HG02840 (cell line): ENCODE measurements around the gene MAP7D3.
A peak's percentile ranks its signal among the peaks of the same experiment; 100 is the strongest.
"Not testable (repeated sequence)": the region's sequence is repeated elsewhere in the genome, so short reads cannot be mapped to it uniquely, and the experiment has no call there.

Experiments
- ATAC-seq: cut with Tn5 transposase; IDR thresholded peaks from one replicate; pipeline ENCODE4 v1.9.1; 2021; ENCODE audit warnings: mild to moderate bottlenecking, moderate library complexity, moderate number of reproducible peaks; ENCODE audit not compliant: unreplicated experiment, low FRiP score

MAP7D3 gene

DNA sequence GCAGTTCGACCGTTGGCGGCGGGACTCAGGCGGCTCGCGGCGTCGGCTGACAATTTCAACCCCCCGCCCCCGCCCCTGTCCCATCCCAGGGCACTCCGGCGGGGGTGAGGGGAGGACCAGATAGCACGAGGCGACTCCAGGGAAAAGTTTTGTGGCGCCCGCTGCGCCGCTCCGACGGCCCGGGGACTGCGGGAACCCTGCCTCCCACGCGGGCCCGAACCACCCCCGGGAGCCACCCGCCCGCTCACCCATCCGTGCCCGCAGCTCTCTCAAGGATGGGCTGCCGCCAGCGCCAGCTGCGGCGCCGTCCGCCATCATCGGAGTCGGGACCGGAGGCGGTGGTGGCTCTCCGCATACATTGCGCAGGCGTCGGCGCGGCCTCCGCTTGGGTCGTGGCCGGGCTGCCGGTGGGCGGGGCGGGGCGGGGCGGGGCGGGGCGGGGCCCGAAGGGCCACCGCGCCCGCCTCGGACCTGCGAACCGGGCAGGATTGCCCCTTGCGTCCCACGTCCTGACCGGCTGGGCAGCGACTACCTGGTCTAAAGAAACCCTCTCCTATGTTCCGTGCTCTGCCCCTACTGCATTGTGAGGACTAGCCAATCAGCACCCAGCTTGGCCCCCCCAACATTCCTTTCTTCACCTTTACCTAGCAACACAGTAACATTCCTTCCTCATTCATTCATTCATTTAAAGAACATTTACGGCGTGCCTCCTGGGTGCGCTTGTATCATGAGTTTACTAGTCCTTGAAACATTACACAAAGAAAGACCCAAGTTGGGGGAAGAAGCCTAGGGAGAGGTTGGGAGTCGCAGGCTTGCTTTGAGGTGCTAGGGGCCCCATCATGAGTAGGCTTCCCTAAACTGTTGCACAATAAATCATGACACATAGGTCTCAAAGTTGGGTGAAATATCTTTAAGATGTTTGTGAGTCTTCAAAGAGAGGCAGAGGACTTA lies at the start of gene MAP7D3:
MAP7D3 (minus strand) TSS at position 360 of the 951 bp plus-strand sequence; CDS start at position 318, 42 bp downstream.
- peak; percentile 83 for ATAC-seq

DNA sequence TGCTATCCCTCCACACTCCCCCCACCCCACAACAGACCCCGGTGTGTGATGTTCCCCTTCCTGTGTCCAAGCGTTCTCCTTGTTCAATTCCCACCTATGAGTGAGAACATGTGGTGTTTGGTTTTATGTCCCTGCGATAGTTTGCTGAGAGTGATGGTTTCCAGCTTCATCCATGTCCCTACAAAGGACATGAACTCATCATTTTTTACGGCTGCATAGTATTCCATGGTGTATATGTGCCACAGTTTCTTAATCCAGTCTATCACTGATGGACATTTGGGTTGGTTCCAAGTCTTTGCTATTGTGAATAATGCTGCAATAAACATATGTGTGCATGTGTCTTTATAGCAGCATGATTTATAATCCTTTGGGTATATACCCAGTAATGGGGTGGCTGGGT lies 49.5 kb upstream of the MAP7D3 start, which contains the start of gene ADGRG4:
ADGRG4 (plus strand) TSS at position 243 of the 400 bp plus-strand sequence. CDS start 7,815 bp downstream, outside the sequence.
- ATAC-seq = not testable (repeated sequence)

DNA sequence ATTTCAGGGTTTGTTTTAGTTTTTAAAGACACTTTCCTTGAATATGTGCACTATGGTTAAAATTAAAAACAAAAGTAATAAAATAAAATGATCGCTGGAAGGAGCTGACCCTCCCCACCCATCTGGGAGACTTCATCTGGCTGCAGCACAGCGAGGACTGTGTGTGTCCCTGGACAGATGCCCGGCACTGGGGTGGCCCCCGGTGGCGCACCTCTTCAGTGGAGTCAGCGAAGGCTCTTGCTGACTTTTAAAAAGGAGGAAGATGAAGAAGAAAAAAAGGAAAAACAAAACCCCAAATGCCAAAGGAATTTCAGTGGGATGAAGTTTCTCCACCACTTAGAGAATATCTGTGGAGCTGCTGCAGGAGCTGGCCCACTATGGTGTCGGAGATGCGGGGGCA lies 44.2 kb upstream of the MAP7D3 start:
- ATAC-seq = no peak

DNA sequence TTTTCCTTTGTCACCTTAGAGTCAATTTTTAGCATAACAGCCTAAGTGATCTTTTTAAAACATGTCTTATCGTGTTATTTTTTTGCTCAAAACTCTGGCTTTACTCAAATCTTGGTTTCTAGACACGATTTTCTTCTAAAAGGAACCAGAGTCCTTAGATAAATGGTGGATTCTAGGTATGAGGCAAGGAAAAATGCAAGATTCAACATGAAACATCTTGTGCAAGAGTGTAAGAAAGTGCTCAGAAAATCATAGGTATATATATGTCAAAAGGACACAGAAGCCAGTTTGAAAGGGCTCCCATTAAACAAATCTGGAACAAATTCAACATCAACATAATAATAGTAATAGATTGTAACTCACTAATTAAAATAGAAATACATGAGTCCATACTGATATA lies 41.5 kb upstream of the MAP7D3 start:
- ATAC-seq = no peak

DNA sequence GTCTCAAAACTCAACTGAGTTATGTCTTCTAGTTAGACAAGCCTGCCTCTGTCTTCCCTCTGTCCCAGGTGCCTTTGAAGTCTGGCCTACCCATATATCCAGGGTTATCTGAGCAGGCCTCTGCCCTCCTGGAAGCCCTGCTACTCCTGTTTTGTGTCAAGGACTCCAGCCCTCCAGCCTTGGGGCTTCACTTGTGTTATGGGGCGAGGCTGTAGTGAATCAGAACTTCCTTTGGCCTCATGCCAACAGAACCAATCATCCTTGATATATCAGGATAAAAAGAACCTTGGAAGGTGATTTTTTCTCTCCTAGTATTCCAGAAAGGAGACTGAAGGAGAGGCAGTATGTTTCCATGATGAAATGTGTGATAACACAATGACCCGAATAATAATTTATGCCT lies 40.6 kb upstream of the MAP7D3 start:
- ATAC-seq = no peak

DNA sequence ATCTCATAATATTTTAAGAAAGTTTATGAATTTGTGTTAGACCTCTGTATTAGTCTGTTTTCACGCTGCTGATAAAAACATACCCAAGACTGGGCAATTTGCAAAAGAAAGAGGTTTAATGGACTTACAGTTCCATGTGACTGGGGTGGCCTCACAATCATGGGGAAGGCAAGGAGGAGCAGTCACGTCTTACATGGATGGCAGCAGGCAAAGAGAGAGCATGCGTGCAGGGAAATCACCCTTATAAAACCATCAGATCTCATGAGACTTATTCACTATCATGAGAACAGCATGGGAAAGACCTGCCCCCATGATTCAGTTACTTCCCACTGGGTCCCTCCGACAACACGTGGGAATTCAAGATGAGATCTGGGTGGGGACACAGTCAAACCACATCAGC lies 35.2 kb upstream of the MAP7D3 start:
- not testable (repeated sequence) for ATAC-seq

GRCh38 chrX:136275553-136275952 lies 24.4 kb upstream of the MAP7D3 start:
- ATAC-seq = no peak

- ATAC-seq = no peak
Measured at GRCh38 chrX:136273986-136274385, 22.8 kb upstream of the MAP7D3 start.

DNA sequence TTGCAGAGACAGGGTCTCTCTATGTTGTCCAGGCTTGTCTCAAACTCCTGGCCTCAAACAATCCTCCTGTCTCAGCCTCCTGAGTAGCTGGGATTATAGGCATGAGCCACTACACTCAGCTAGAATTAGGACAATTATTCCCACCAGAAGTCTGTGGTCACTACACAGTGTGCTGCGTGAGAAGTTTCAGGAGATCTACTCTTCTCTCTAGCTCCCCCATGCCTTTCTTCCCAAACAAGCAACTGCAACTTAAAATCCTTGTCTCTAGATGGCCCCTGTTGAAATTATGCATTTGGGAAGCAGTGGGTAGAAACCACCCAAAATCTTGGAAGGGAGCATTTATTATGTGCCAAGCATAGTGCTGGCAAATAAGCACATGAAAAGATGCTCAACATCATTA lies 21.1 kb upstream of the MAP7D3 start:
- ATAC-seq = no peak

- ATAC-seq = no peak
Measured at GRCh38 chrX:136271300-136271699, 20.1 kb upstream of the MAP7D3 start.

- ATAC-seq = no peak
Measured at GRCh38 chrX:136269921-136270320, 18.7 kb upstream of the MAP7D3 start.

GRCh38 chrX:136268051-136269048 lies 17.1 kb upstream of the MAP7D3 start:
- ATAC-seq = no peak

DNA sequence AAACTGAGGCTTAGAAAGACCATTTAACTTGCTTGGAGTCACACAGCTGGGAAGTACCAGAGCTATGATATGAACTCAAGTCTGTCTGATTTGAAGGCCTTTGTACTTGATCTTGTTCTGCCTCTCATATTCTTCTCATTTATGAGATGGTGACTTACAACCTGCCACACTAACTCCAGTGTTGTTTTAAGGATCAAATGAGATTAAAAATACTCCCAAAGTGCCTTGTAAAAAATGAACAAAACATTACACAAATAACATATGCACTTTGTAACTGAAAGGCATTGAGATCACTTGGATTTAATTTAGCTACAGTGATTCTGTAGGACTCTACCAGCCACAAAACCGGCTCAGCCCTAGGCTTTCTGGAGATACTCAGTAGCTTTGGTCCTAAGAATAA lies 15.6 kb upstream of the MAP7D3 start:
- no peak for ATAC-seq

GRCh38 chrX:136262812-136263315 lies 11.7 kb upstream of the MAP7D3 start:
- ATAC-seq = no peak

- ATAC-seq = no peak
Measured at GRCh38 chrX:136262243-136262642, 11.0 kb upstream of the MAP7D3 start.

DNA sequence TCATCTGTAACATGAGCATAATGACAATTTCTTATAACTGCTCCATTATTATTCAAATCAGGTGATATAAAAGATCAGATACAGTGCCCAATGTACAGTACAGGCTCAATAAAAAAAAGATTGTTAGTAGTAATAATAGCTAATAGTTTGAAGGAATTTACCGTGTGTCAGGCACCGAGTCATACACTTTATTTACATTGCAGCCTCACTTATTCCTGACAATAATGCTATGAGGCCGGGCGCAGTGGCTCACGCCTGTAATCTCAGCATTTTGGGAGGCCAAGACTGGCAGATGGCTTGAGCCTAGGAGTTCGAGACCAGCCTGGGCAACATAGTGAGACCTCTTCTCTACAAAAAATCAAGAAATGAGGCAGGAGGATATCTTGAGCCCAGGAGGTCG lies 10.1 kb upstream of the MAP7D3 start:
- no peak for ATAC-seq

DNA sequence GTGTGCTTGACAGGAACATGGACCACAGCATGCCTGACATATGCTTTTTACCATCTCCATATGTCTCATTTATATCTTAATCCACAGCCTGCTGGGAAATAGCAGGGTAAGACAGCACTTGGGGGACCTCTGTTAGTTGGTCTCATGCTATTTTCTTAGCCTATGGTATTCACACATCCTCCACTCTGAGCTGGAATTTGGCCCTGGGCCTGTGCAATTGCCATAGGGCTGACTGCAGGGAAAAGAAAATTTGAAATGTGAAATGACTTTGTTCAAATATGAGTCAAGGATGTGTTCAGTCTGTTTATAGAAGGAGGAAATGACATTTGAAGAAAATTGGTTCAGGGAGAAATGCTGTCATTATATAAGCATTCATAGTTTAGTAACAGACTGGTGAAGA lies 9.6 kb upstream of the MAP7D3 start:
- no peak for ATAC-seq

GRCh38 chrX:136259543-136259942 lies 8.3 kb upstream of the MAP7D3 start:
- no peak for ATAC-seq

GRCh38 chrX:136258951-136259350 lies 7.8 kb upstream of the MAP7D3 start:
- no peak for ATAC-seq

DNA sequence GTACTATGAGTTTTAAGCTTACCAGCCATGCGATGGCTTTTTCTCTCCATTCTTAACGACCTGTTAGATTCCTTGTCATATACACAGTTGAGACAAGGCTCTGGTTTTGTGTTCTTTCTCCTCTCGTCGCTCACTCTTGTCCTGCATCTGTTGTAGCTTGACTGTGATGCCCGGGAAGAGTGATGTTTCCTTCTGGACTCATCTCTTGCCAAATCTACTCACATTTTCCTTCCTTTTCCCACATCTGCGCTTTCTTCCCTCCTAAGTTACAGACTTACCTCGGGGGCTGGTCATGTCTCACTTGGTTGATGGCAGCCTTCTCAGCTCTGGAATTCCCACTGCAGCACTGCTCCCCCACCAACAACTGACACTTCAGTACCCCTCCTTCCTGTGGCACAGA lies 4.8 kb upstream of the MAP7D3 start:
- no peak for ATAC-seq

GRCh38 chrX:136255541-136255940 lies 4.3 kb upstream of the MAP7D3 start:
- ATAC-seq = no peak
